HFFc6 (cell line): ENCODE data around the gene CFAP68. TPM values are rescaled to one million over a fixed set of nuclear protein-coding genes. Genes with fewer than 3 reads are reported as not detected.
A peak's percentile ranks its signal among the peaks of the same experiment; 100 is the strongest.

Source experiments
- DNase-seq: peaks from one replicate; pipeline ENCODE4 v3.0.0-alpha.2; 2018
- H3K27ac Mint-ChIP-seq: 2 replicates; pipeline ENCODE4 v1.8.0; 2020; ENCODE audit warnings: mild to moderate bottlenecking, mixed read lengths
- H3K27me3 Mint-ChIP-seq: 2 replicates; pipeline ENCODE4 v1.8.0; 2021; ENCODE audit warnings: mild to moderate bottlenecking, moderate library complexity, mixed read lengths; ENCODE audit not compliant: insufficient read depth
- H3K36me3 Mint-ChIP-seq: 2 replicates; pipeline ENCODE4 v1.8.0; 2021; ENCODE audit warnings: low read depth, mixed read lengths
- H3K4me1 Mint-ChIP-seq: 2 replicates; pipeline ENCODE4 v1.8.0; 2020; ENCODE audit warnings: low read depth, mixed read lengths
- H3K4me3 Mint-ChIP-seq: 2 replicates; pipeline ENCODE4 v1.8.0; 2020; ENCODE audit warnings: mild to moderate bottlenecking, moderate library complexity, mixed read lengths
- H3K9me3 Mint-ChIP-seq: 2 replicates; pipeline ENCODE4 v1.8.0; 2020; ENCODE audit warnings: mild to moderate bottlenecking, mixed read lengths
- CTCF ChIP-seq: fragments of 200-600 bp; sonication (generic); IDR thresholded peaks from 2 replicates; pipeline ENCODE4 v1.5.0; 2021; ENCODE audit warnings: antibody characterized with exemption, mild to moderate bottlenecking
- total RNA-seq, 6 experiments: library from RNA; stranded (reverse); fragmentation: NEBNext Ultra II Directional; extraction: Animal tissue kit (Norgen Biotek cat#: 25700); gene quantifications; 2 replicates in 1 of 6; 3 replicates in 5 of 6; pipeline ENCODE4 v1.2.3, GENCODE V29; 2021

The CFAP68 gene
- total RNA-seq, 6 experiments from 2014 or later, result 10.3 to 15.6 (median 12.5) TPM

GRCh38 chr11:111843661-111844060 is 35.7 kb upstream of the CFAP68 start:
- DNase-seq, result no peak
- H3K4me3 Mint-ChIP-seq, result no peak overlapping the region
- no peaks in the 10 kb centered on the region for H3K27me3 Mint-ChIP-seq
- H3K9me3 Mint-ChIP-seq, result no peaks in the 10 kb centered on the region
- H3K27ac Mint-ChIP-seq, result no peak overlapping the region
- peaks cover 49% of the 10 kb centered on the region for H3K4me1 Mint-ChIP-seq
- no peak for TF ChIP-seq CTCF
- peaks cover 11% of the 10 kb centered on the region for H3K36me3 Mint-ChIP-seq

- DNase-seq, result no peak
- H3K36me3 Mint-ChIP-seq, result peaks cover 14% of the 10 kb centered on the region
- H3K27ac Mint-ChIP-seq, result peak overlapping the region; percentile 89
- H3K27me3 Mint-ChIP-seq, result no peaks in the 10 kb centered on the region
- no peak overlapping the region for H3K4me3 Mint-ChIP-seq
- no peak for TF ChIP-seq CTCF
- peaks cover 43% of the 10 kb centered on the region for H3K4me1 Mint-ChIP-seq
- H3K9me3 Mint-ChIP-seq, result no peaks in the 10 kb centered on the region
Measured at GRCh38 chr11:111845276-111846028, 33.9 kb upstream of the CFAP68 start.

- H3K27ac Mint-ChIP-seq, result peak overlapping the region; percentile 89
Measured at GRCh38 chr11:111846063-111846462, 33.3 kb upstream of the CFAP68 start.

GRCh38 chr11:111846636-111847035 is 32.7 kb upstream of the CFAP68 start:
- H3K27ac Mint-ChIP-seq, result peak overlapping the region; percentile 89
- peak; percentile 57 for DNase-seq
- H3K4me3 Mint-ChIP-seq, result peak overlapping the region; percentile 44
- H3K36me3 Mint-ChIP-seq, result peaks cover 14% of the 10 kb centered on the region
- H3K4me1 Mint-ChIP-seq, result peaks cover 31% of the 10 kb centered on the region
- no peak for TF ChIP-seq CTCF
- no peaks in the 10 kb centered on the region for H3K27me3 Mint-ChIP-seq
- H3K9me3 Mint-ChIP-seq, result no peaks in the 10 kb centered on the region

More at GRCh38 chr11:111846063-111846462, 33.3 kb upstream of the CFAP68 start:
- Mint-ChIP-seq H3K4me1 (peaks cover 37% of the 10 kb centered on the region), H3K4me3 (peak overlapping the region; percentile 44; the same call in 1 of the 2 replicates), H3K27me3 (no peaks in the 10 kb centered on the region), H3K9me3 (no peaks in the 10 kb centered on the region), H3K36me3 (peaks cover 14% of the 10 kb centered on the region)
- TF ChIP-seq CTCF, result no peak
- DNase-seq, result peak; percentile 78

GRCh38 chr11:111849631-111850030 is 29.7 kb upstream of the CFAP68 start:
- H3K4me3 Mint-ChIP-seq, result no peak overlapping the region
- no peak overlapping the region for H3K27ac Mint-ChIP-seq
- peaks cover 11% of the 10 kb centered on the region for H3K36me3 Mint-ChIP-seq
- H3K9me3 Mint-ChIP-seq, result no peaks in the 10 kb centered on the region
- peaks cover 31% of the 10 kb centered on the region for H3K4me1 Mint-ChIP-seq
- H3K27me3 Mint-ChIP-seq, result no peaks in the 10 kb centered on the region
- no peak for TF ChIP-seq CTCF
- no peak for DNase-seq
